Activated naive CD8-positive, alpha-beta T cell treated with anti-CD3 and anti-CD28 coated beads, Interleukin-2, amount 10 ng/mL, durations not matched to agents 7 days and 5 days (primary cell): ENCODE measurements around the gene NR0B1. TPM values are rescaled to one million over a fixed set of nuclear protein-coding genes. Genes with fewer than 3 reads are reported as not detected.

Source experiments
- ATAC-seq: fragments of 150-1000 bp; cut with Tn5 transposase; one replicate; pipeline ENCODE4 v1.10.0; 2021; ENCODE audit warnings: low read depth, moderate library complexity
- POLR2A ChIA-PET: fragments of 350-600 bp; sonication (Branson Sonifier 250); formaldehyde crosslinking; loops from one replicate; lab custom pipeline; 2021; ENCODE audit warnings: antibody characterized with exemption; lab: Charles Lee
- DNase-seq: peaks from one replicate; pipeline ENCODE4 v3.0.0; 2021
- H3K27ac Mint-ChIP-seq: one replicate; pipeline ENCODE4 v1.8.0; 2022; ENCODE audit warnings: mild to moderate bottlenecking, mixed read lengths
- H3K27me3 Mint-ChIP-seq: one replicate; pipeline ENCODE4 v1.8.0; 2022; ENCODE audit warnings: mild to moderate bottlenecking, moderate library complexity, mixed read lengths
- H3K36me3 Mint-ChIP-seq: one replicate; pipeline ENCODE4 v1.8.0; 2021; ENCODE audit warnings: mild to moderate bottlenecking, mixed read lengths
- H3K4me1 Mint-ChIP-seq: one replicate; pipeline ENCODE4 v1.8.0; 2021; ENCODE audit warnings: mixed read lengths
- H3K4me3 Mint-ChIP-seq: one replicate; pipeline ENCODE4 v1.8.0; 2022; ENCODE audit warnings: mild to moderate bottlenecking, moderate library complexity, mixed read lengths
- H3K9me3 Mint-ChIP-seq: one replicate; pipeline ENCODE4 v1.8.0; 2021; ENCODE audit warnings: mixed read lengths
- total RNA-seq, 2 experiments: library from RNA; stranded (reverse); gene quantifications; one replicate each; pipeline ENCODE4 v1.2.3, GENCODE V29; 2021

The NR0B1 gene
- total RNA-seq, 2 experiments from 2014 or later = not detected

DNA sequence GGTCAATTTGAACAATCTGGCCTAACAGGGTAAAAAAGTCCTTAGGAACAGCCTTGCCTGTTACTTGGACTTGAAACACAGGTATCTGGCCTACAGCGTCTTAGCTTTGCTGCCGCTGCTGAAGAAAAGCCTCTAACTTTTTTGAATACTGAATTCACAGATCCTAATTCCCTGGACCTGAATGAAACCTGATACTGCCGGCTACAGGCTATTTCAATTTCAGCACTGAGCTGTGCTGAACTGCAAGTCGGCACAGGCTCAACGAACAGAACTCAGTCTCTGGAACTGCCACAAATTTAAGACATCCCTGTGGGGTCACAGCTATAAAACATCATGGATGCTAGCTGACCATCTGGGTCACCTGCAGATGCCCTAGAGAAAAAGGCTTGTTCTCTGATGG is 7.2 kb downstream of the NR0B1 start:
- Mint-ChIP-seq H3K9me3 (no peaks in the 10 kb centered on the region), H3K27me3 (peaks cover 3% of the 10 kb centered on the region), H3K36me3 (no peaks in the 10 kb centered on the region), H3K4me3 (no peak overlapping the region), H3K4me1 (no peaks in the 10 kb centered on the region), H3K27ac (no peak overlapping the region)
- ATAC-seq (no peak), DNase-seq (no peak)
- POLR2A ChIA-PET = no interaction called here

DNA sequence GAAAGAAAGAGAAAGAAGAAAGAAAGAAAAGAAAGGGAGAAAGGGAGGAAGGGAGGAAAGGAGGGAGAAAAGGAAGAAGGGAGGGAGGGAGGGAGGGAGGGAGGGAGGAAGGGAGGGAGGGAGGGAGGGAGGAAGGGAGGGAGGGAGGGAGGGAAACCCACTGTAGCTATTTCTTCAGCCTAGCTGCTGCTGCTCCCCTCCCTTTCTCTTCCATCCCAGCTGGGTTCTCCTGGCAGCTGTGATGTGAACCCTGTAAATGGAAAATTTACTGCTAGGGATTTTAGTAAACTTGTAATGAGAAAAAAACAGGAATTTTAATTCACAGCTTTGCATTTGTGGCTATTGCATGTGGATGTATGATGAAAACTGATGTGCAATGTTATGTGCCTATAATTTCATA is 8.0 kb downstream of the NR0B1 start:
- H3K27me3 Mint-ChIP-seq = peaks cover 3% of the 10 kb centered on the region
- no peak for ATAC-seq
- H3K4me3 Mint-ChIP-seq = no peak overlapping the region
- H3K9me3 Mint-ChIP-seq = no peaks in the 10 kb centered on the region
- H3K27ac Mint-ChIP-seq = no peak overlapping the region
- DNase-seq = no peak
- H3K4me1 Mint-ChIP-seq = no peaks in the 10 kb centered on the region
- no peaks in the 10 kb centered on the region for H3K36me3 Mint-ChIP-seq
- POLR2A ChIA-PET = no interaction called here

DNA sequence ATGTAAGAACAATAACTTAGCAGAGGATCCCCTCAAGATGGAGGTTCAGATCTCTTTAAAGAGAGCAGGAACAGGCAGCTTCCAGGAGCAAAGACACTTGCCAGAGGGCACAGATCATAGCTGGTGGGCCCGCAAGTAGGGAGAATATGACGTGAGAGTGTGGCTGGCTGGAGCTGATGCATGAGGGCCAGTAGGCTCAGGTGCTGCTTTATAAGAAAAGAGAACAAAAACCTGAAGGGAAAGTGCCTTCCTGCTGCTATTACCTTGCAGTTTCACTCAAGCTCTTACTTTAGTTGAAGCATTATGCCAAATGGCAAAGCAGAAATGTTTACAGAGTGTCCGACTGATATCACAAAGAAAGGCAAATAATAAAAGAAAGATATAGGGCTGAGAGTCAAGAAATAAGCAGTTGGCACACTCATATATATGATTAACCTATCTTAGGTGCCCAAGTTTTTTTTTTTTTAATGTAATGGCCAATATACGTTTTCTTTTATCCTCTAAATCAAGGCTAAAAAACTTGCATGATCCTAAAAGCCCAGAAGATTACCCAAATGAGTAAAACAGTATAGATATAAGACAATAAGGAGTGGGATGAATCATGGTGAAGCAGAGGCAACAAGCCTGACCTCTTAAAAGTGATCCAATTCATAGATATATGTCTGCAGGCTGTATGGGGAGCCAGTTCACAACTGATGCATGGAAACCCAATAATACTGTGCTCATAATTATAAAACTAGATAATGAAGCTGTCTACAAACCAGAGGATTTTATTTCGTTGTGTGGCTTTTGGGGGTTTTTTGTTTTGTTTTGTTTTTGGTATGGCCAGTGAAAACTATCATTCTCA is 12.6 kb downstream of the NR0B1 start:
- H3K27ac Mint-ChIP-seq = no peak overlapping the region
- H3K27me3 Mint-ChIP-seq = no peaks in the 10 kb centered on the region
- no peaks in the 10 kb centered on the region for H3K36me3 Mint-ChIP-seq
- POLR2A ChIA-PET = no interaction called here
- no peak overlapping the region for H3K4me3 Mint-ChIP-seq
- ATAC-seq (no peak), DNase-seq (no peak)
- H3K9me3 Mint-ChIP-seq = no peaks in the 10 kb centered on the region
- H3K4me1 Mint-ChIP-seq = no peaks in the 10 kb centered on the region

DNA sequence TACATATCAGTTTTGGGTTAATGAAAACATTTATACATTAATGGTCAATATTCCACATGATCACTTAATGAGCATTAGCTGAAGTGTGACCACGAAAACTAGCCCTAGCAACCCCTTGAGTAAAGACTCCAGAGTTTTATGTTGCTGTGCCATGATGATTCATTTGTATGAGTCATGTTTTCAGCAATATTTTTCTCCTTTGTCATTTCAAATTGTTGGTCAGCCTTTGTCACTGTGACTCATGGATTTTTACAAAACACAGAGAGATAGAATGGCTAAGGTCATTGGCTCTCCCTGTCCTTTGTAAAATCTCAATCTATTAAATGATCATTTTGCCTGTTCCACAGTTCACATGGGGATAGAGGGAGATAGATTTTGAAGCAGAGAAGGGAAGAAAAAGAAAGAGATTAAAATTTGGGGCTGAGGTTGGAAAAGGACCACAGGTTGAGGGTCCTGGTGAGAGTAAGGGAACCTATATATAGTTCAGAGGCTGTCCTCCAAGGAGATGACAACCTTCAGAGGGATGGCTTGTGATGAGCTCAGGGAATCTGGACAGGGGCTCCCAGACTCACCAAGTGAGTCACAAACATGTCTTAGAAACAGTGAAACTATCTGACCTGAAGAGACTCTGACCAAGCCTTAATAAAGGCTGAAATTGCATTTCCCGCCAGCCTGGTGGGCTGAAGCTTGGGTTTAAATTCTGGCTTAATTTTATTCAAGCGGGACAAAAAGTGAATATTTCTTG is 25.6 kb downstream of the NR0B1 start:
- no peak overlapping the region for H3K4me3 Mint-ChIP-seq

DNA sequence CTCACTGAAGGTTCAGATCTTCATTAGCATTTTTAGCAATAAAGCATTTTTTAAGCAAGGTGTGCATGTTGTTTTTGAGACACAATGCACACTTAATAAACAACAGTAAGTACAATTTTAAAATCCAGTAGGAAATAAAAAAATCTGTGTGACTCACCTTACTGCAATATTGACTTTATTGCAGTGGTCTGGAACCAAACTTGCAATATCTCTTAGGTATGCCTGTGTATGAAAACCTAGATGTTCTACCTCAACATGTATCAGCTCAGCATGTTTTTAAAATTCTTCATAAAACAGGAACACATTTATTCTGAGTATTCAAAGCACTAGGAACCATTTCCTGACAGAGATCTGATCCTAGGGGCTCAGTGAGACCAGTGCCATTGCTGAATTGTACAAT is 26.7 kb downstream of the NR0B1 start:
- POLR2A ChIA-PET = no interaction called here
- H3K27me3 Mint-ChIP-seq = no peaks in the 10 kb centered on the region
- H3K4me1 Mint-ChIP-seq = peaks cover 1% of the 10 kb centered on the region
- no peak overlapping the region for H3K27ac Mint-ChIP-seq
- no peaks in the 10 kb centered on the region for H3K9me3 Mint-ChIP-seq
- no peaks in the 10 kb centered on the region for H3K36me3 Mint-ChIP-seq
- no peak for DNase-seq
- no peak for ATAC-seq
- no peak overlapping the region for H3K4me3 Mint-ChIP-seq

More for the DNA sequence above, 25.6 kb downstream of the NR0B1 start:
- Mint-ChIP-seq H3K36me3 (no peaks in the 10 kb centered on the region), H3K9me3 (no peaks in the 10 kb centered on the region), H3K4me1 (peaks cover 1% of the 10 kb centered on the region), H3K27ac (no peak overlapping the region), H3K27me3 (no peaks in the 10 kb centered on the region)
- ATAC-seq = no peak
- DNase-seq = no peak
- POLR2A ChIA-PET = no interaction called here

DNA sequence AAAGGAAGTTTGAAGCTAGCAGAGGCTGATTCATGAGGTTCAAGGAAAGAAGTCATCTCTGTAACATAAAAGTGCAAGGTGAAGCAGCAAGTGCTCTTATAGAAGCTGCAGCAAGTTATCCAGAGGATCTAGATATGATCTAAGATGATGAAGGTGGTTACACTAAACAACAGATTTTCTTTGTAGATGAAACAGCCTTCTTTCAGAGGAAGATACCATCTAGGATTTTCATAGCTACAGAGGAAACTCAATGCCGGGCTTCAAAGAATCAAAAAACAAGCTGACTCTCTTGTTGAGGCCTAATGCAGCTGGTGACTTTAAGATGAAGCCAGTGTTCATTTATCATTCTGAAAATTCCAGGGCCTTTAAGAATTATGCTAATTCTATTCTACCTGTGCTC is 28.8 kb downstream of the NR0B1 start:
- Mint-ChIP-seq H3K27me3 (no peaks in the 10 kb centered on the region), H3K27ac (no peak overlapping the region), H3K36me3 (no peaks in the 10 kb centered on the region), H3K4me1 (peaks cover 1% of the 10 kb centered on the region), H3K4me3 (no peak overlapping the region), H3K9me3 (no peaks in the 10 kb centered on the region)
- DNase-seq (no peak), ATAC-seq (no peak)
- POLR2A ChIA-PET = no interaction called here

DNA sequence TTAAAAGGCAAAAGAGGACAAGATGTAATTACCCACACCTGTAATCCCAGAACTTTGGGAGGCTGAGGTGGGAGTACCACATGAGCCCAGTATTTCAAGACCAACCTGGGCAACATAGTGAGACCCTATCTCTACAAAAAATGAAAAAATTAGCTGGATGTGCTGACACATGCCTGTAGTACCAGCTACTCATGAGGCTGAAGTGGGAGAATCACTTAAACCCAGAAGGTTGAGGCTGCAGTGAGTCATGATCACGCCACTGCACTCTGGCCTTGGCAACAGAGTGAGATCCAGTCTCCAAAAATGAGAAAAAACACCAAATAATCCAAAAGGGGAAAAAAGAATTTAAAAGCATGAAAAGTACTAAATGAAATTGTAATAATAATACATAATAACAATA is 30.8 kb downstream of the NR0B1 start:
- Mint-ChIP-seq H3K4me3 (no peak overlapping the region), H3K36me3 (no peaks in the 10 kb centered on the region), H3K27me3 (no peaks in the 10 kb centered on the region), H3K9me3 (no peaks in the 10 kb centered on the region), H3K27ac (no peak overlapping the region), H3K4me1 (no peaks in the 10 kb centered on the region)
- DNase-seq (no peak), ATAC-seq (no peak)
- POLR2A ChIA-PET = no interaction called here

DNA sequence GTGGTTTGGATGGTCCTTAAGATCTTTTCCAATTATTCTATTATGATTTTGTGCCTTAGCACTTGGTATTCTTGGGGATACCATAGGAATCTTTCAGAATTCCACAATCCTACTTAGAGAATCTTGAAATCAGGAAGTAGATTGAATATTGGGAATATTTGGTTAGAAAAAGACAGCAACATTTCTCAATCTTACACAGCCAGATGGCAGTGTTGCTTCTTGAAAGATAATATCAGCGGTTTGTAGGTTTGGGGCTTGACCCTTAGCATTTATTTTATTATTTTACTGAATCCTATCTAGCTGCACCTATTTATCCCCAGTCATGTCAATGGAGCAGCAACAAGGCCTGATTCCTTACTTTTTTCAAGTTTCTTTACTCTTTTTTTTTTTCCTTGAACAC is 33.7 kb downstream of the NR0B1 start:
- H3K4me1 Mint-ChIP-seq = no peaks in the 10 kb centered on the region
- H3K27ac Mint-ChIP-seq = no peak overlapping the region
- H3K27me3 Mint-ChIP-seq = no peaks in the 10 kb centered on the region
- no peaks in the 10 kb centered on the region for H3K9me3 Mint-ChIP-seq
- H3K4me3 Mint-ChIP-seq = no peak overlapping the region
- ATAC-seq (no peak), DNase-seq (no peak)
- H3K36me3 Mint-ChIP-seq = no peaks in the 10 kb centered on the region
- POLR2A ChIA-PET = no interaction called here

DNA sequence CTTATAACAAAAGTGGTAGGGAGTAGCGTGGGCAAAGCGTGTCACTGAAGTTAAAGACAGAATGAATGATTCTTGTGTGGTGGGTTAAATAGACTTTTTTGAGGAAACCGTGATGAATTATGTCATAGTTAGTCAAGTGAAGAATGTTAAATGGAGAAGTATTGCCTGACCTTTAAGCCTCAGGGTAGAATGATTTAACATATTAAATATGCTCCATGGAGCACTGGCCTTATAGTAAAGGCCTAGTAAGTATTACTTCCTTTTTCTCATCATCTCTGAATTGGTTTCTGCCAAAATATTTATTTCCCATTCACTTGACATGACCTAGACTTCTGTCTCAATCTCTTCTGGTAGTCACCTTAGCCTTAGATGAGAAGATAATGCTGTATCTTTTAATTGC is 38.6 kb downstream of the NR0B1 start:
- H3K9me3 Mint-ChIP-seq = no peaks in the 10 kb centered on the region
- H3K4me1 Mint-ChIP-seq = no peaks in the 10 kb centered on the region
- no peaks in the 10 kb centered on the region for H3K36me3 Mint-ChIP-seq
- POLR2A ChIA-PET = no interaction called here
- ATAC-seq = no peak
- DNase-seq = no peak
- no peak overlapping the region for H3K27ac Mint-ChIP-seq
- no peak overlapping the region for H3K4me3 Mint-ChIP-seq
- no peaks in the 10 kb centered on the region for H3K27me3 Mint-ChIP-seq

DNA sequence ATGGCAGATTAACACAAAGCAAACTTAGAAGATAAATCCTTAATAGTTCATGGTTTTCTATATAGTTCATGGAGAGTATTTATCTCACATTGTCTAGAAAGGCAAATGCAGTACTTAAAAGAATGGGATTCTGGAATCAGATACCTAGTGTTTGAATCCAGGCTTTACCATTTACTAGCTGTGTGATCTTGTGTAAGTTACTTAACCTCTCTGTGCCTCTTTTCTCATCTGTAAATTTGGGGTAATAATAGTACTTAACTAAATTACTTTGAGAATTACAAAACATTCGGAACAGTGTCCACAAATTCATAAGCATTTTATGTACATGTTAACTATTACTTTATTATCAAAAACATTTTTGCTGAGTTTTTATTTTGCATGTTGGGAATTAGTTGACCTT is 46.4 kb downstream of the NR0B1 start:
- H3K4me3 Mint-ChIP-seq = no peak overlapping the region
- no peaks in the 10 kb centered on the region for H3K9me3 Mint-ChIP-seq
- ATAC-seq = no peak
- POLR2A ChIA-PET = no interaction called here
- no peak overlapping the region for H3K27ac Mint-ChIP-seq
- no peaks in the 10 kb centered on the region for H3K4me1 Mint-ChIP-seq
- no peaks in the 10 kb centered on the region for H3K27me3 Mint-ChIP-seq
- no peak for DNase-seq
- no peaks in the 10 kb centered on the region for H3K36me3 Mint-ChIP-seq

DNA sequence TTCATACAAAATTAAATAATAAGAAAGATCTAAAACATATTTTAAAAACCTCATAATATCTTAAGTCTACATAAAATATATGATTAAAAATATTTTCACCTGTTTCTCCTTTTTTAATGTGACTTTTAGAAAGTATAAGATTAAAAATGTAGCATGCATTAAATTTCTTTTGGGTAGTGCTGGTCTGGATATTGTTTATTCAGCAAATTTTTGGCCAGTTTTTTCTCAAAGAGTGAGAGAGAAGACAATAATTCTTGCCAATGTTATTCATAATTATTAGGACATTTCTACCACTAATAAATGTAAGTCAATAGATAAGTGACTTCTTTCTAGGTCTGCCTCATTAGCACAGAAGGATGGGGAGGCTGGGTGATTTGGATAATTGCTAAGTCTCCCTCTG is 48.2 kb downstream of the NR0B1 start:
- Mint-ChIP-seq H3K36me3 (no peaks in the 10 kb centered on the region), H3K9me3 (no peaks in the 10 kb centered on the region), H3K4me3 (no peak overlapping the region), H3K27me3 (peaks cover 3% of the 10 kb centered on the region), H3K27ac (no peak overlapping the region), H3K4me1 (no peaks in the 10 kb centered on the region)
- DNase-seq (no peak), ATAC-seq (no peak)
- POLR2A ChIA-PET = no interaction called here

DNA sequence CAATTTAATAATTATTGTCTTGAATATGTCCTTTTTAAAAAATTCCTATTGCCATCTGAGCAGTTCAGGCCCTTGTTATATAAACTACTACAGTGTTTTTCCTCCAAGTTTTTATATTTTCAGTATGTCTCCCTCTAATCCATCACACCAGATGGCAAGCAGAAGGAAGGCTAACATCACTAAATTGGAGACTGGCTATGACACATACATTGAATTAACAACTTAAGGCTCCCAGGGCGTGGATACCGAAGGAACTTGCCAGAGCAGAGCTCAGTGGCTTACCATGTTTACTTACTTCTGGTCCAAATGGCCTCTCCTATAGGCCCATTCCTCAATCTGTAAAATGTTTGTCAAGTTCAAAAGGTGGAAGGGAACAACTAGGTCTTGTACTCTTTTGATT is 49.3 kb downstream of the NR0B1 start:
- POLR2A ChIA-PET = no interaction called here
- H3K27me3 Mint-ChIP-seq = peaks cover 3% of the 10 kb centered on the region

More for the DNA sequence above, 49.3 kb downstream of the NR0B1 start:
- H3K4me1 Mint-ChIP-seq = no peaks in the 10 kb centered on the region
- H3K36me3 Mint-ChIP-seq = no peaks in the 10 kb centered on the region
- H3K9me3 Mint-ChIP-seq = no peaks in the 10 kb centered on the region
- no peak for DNase-seq
- H3K27ac Mint-ChIP-seq = no peak overlapping the region
- H3K4me3 Mint-ChIP-seq = no peak overlapping the region
- ATAC-seq = no peak
